ENCODE results near the gene CDRT4. TPM values are rescaled to one million over a fixed set of nuclear protein-coding genes. Genes with fewer than 3 reads are reported as not detected.

The CDRT4 gene
- total RNA-seq, 2 donors from 2014 or later, result 5.0 to 8.3 TPM

GRCh38 chr17:15464231-15464985 lies 3.0 kb downstream of the CDRT4 start:
- H3K27me3 Mint-ChIP-seq, result no peaks in the 10 kb centered on the region
- H3K36me3 Mint-ChIP-seq (ENCODE audit: low read depth), result no peaks in the 10 kb centered on the region
- H3K27ac Mint-ChIP-seq, result no peak overlapping the region
- H3K4me3 Mint-ChIP-seq, result no peak overlapping the region
- no peak for DNase-seq
- no peaks in the 10 kb centered on the region for H3K9me3 ChIP-seq (ENCODE audit: control insufficient read depth, low read length, poor library complexity, severe bottlenecking)
- ATAC-seq, result no peak
- no peaks in the 10 kb centered on the region for H3K4me1 Mint-ChIP-seq

GRCh38 chr17:15462976-15463772 lies 4.2 kb downstream of the CDRT4 start:
- no peak overlapping the region for H3K27ac Mint-ChIP-seq
- H3K4me3 Mint-ChIP-seq, result no peak overlapping the region
- ATAC-seq, result no peak
- H3K9me3 ChIP-seq (ENCODE audit: control insufficient read depth, low read length, poor library complexity, severe bottlenecking), result no peaks in the 10 kb centered on the region
- no peaks in the 10 kb centered on the region for H3K36me3 Mint-ChIP-seq (ENCODE audit: low read depth)
- DNase-seq, result no peak
- no peaks in the 10 kb centered on the region for H3K4me1 Mint-ChIP-seq
- H3K27me3 Mint-ChIP-seq, result no peaks in the 10 kb centered on the region

GRCh38 chr17:15457723-15458094 lies 9.7 kb downstream of the CDRT4 start:
- no peaks in the 10 kb centered on the region for H3K4me1 Mint-ChIP-seq
- H3K27me3 Mint-ChIP-seq, result no peaks in the 10 kb centered on the region
- ATAC-seq (no peak), DNase-seq (no peak)
- no peak overlapping the region for H3K27ac Mint-ChIP-seq
- H3K4me3 Mint-ChIP-seq, result no peak overlapping the region
- H3K36me3 Mint-ChIP-seq (ENCODE audit: low read depth), result peaks cover 4% of the 10 kb centered on the region
- H3K9me3 ChIP-seq (ENCODE audit: control insufficient read depth, low read length, poor library complexity, severe bottlenecking), result peaks cover 3% of the 10 kb centered on the region

DNA sequence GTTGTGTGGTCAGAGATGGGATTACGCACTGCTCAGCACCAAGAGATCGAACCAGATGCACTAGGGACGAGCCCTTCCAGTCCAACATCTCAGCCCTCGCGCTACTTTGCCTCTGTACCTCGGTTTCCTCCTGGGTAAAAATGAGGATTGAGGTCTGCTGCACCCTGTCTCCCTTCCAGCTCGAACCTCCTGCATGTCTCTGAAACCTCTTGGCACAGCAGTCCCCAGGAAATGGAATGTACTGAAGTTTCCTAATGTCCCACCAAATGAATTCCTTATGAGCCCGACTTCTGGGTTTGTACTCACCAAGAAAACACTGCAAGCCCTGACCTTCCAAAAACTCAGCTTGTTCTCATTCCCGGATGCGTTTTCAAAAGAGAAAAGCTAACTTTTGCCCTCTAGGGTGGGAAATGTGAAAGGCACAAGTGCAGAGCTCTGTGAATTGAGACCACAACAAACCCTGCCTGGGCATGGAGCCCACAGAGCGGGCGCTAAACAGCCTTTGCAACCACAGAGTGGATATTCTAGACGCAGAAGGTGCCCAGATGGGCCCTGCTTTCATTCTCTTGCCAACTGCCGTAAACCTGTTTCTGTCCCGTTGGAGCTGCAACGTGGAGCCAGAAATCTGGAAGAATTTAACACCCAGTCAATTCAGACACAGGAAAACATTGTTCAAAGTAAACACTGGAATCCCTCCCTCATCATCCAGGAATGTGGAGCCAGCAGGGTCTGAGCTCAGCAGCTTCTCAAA lies 10.3 kb downstream of the CDRT4 start:
- H3K4me1 Mint-ChIP-seq, result no peaks in the 10 kb centered on the region
- H3K4me3 Mint-ChIP-seq, result no peak overlapping the region
- H3K36me3 Mint-ChIP-seq (ENCODE audit: low read depth), result peaks cover 4% of the 10 kb centered on the region

GRCh38 chr17:15456496-15456895 lies 10.9 kb downstream of the CDRT4 start:
- ATAC-seq (no peak), DNase-seq (no peak)
- peaks cover 4% of the 10 kb centered on the region for H3K36me3 Mint-ChIP-seq (ENCODE audit: low read depth)
- no peaks in the 10 kb centered on the region for H3K4me1 Mint-ChIP-seq
- H3K4me3 Mint-ChIP-seq, result no peak overlapping the region
- no peaks in the 10 kb centered on the region for H3K27me3 Mint-ChIP-seq
- H3K9me3 ChIP-seq (ENCODE audit: control insufficient read depth, low read length, poor library complexity, severe bottlenecking), result peaks cover 3% of the 10 kb centered on the region
- no peak overlapping the region for H3K27ac Mint-ChIP-seq

More for the DNA sequence above, 10.3 kb downstream of the CDRT4 start:
- no peak for ATAC-seq
- Mint-ChIP-seq H3K27ac (no peak overlapping the region), H3K27me3 (no peaks in the 10 kb centered on the region)
- H3K9me3 ChIP-seq (ENCODE audit: control insufficient read depth, low read length, poor library complexity, severe bottlenecking), result peaks cover 3% of the 10 kb centered on the region
- DNase-seq, result no peak

DNA sequence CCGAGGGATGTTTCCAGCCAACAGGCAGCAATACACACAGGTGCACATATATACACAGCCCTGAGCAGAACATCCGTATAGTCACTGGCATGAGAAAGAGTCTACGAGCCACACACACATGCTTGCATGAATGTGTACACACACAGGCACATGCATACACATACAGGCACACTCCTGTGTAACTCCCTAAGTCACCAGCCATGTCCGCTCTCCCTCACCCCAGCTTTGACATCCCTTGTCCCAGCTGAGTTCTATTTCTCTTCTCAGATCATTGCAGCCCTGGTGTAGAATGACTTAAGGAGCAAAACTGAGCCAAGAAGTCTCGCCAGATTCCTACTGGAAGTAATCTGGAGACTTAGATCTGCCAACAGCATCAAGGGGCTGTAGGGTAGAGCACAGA lies 13.1 kb downstream of the CDRT4 start:
- peaks cover 3% of the 10 kb centered on the region for H3K9me3 ChIP-seq (ENCODE audit: control insufficient read depth, low read length, poor library complexity, severe bottlenecking)
- no peak for DNase-seq
- H3K36me3 Mint-ChIP-seq (ENCODE audit: low read depth), result peaks cover 4% of the 10 kb centered on the region
- H3K4me3 Mint-ChIP-seq, result no peak overlapping the region
- no peak overlapping the region for H3K27ac Mint-ChIP-seq
- ATAC-seq, result no peak
- no peaks in the 10 kb centered on the region for H3K27me3 Mint-ChIP-seq
- H3K4me1 Mint-ChIP-seq, result no peaks in the 10 kb centered on the region

DNA sequence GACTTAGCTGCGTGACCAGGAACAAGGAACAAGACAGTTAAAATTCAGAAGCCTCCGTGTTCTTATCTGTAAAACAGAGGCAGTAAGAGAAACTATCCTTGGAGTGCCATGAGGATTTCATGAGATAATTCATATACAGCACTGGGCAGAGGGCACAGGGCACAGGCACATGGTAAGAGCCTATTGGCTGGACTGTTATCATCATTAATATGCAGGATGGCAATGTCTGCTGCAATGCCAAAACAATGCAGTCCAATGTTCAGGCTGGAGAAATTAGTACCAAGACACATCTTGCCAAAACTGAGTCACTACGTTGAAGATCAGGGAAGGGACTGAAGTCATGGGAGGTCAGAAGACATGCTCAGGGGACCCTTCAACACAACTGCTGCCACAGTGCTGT lies 13.6 kb downstream of the CDRT4 start:
- H3K36me3 Mint-ChIP-seq (ENCODE audit: low read depth), result peaks cover 4% of the 10 kb centered on the region
- H3K27me3 Mint-ChIP-seq, result no peaks in the 10 kb centered on the region
- no peak overlapping the region for H3K27ac Mint-ChIP-seq
- no peaks in the 10 kb centered on the region for H3K4me1 Mint-ChIP-seq
- DNase-seq, result no peak
- H3K9me3 ChIP-seq (ENCODE audit: control insufficient read depth, low read length, poor library complexity, severe bottlenecking), result peaks cover 3% of the 10 kb centered on the region
- ATAC-seq, result no peak
- H3K4me3 Mint-ChIP-seq, result no peak overlapping the region

DNA sequence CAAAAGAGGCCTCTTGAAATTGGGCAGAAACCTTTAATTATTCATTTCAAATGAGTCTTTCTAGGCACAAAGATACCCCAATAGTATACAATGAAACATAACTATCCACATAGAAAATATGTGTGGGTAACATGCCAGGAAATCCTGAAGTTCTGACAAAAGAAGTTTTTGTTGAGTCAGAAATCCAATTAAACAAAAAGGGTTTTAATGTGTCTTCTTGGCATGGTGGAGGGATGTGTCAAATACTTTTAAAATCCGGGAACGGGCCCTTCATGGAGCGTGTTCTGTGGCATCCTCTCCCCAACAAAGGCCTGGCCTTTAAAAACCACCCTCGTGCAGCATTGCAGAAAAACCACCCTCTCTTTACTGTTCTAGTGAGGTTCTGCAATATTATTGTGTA lies 14.2 kb downstream of the CDRT4 start:
- DNase-seq (no peak), ATAC-seq (no peak)
- H3K9me3 ChIP-seq (ENCODE audit: control insufficient read depth, low read length, poor library complexity, severe bottlenecking), result peaks cover 3% of the 10 kb centered on the region
- Mint-ChIP-seq H3K27ac (no peak overlapping the region), H3K4me3 (no peak overlapping the region), H3K36me3 (ENCODE audit: low read depth) (peaks cover 4% of the 10 kb centered on the region), H3K27me3 (no peaks in the 10 kb centered on the region), H3K4me1 (no peaks in the 10 kb centered on the region)

DNA sequence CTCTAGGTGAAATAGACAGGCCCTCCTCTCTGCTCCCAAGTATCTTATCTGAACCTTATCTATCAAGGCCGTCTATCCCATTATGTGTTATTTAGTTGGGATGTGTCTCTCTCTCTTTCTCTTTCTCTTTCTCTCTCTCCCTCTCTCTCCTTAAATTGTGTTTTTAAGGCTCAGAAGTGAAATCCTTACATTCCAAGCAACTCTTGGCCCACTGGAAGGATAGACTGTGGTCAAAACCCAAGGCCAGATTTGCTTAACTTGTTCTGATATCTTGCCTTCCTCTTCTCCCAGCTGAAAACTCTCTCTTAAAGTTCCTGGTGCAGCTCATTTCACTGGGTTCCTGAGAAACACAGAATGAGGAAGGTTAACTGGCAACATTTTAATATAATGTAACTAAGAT lies 14.7 kb downstream of the CDRT4 start:
- H3K9me3 ChIP-seq (ENCODE audit: control insufficient read depth, low read length, poor library complexity, severe bottlenecking), result peaks cover 3% of the 10 kb centered on the region
- Mint-ChIP-seq H3K4me3 (no peak overlapping the region), H3K36me3 (ENCODE audit: low read depth) (peaks cover 4% of the 10 kb centered on the region), H3K27me3 (no peaks in the 10 kb centered on the region), H3K4me1 (no peaks in the 10 kb centered on the region), H3K27ac (no peak overlapping the region)
- ATAC-seq, result no peak
- DNase-seq, result no peak

- ATAC-seq (no peak), DNase-seq (no peak)
- H3K36me3 Mint-ChIP-seq (ENCODE audit: low read depth), result peaks cover 2% of the 10 kb centered on the region
- no peak overlapping the region for H3K4me3 Mint-ChIP-seq
- no peaks in the 10 kb centered on the region for H3K9me3 ChIP-seq (ENCODE audit: control insufficient read depth, low read length, poor library complexity, severe bottlenecking)
- H3K4me1 Mint-ChIP-seq, result no peaks in the 10 kb centered on the region
- no peaks in the 10 kb centered on the region for H3K27me3 Mint-ChIP-seq
- H3K27ac Mint-ChIP-seq, result no peak overlapping the region
These were observed 15.7 kb downstream of the CDRT4 start for GRCh38 chr17:15451680-15452079.

- no peaks in the 10 kb centered on the region for H3K27me3 Mint-ChIP-seq
- ATAC-seq (no peak), DNase-seq (no peak)
- H3K4me1 Mint-ChIP-seq, result peaks cover 8% of the 10 kb centered on the region
- no peak overlapping the region for H3K27ac Mint-ChIP-seq
- H3K9me3 ChIP-seq (ENCODE audit: control insufficient read depth, low read length, poor library complexity, severe bottlenecking), result no peaks in the 10 kb centered on the region
- no peak overlapping the region for H3K4me3 Mint-ChIP-seq
- H3K36me3 Mint-ChIP-seq (ENCODE audit: low read depth), result no peaks in the 10 kb centered on the region
These were observed 18.9 kb downstream of the CDRT4 start for GRCh38 chr17:15448580-15448956.

DNA sequence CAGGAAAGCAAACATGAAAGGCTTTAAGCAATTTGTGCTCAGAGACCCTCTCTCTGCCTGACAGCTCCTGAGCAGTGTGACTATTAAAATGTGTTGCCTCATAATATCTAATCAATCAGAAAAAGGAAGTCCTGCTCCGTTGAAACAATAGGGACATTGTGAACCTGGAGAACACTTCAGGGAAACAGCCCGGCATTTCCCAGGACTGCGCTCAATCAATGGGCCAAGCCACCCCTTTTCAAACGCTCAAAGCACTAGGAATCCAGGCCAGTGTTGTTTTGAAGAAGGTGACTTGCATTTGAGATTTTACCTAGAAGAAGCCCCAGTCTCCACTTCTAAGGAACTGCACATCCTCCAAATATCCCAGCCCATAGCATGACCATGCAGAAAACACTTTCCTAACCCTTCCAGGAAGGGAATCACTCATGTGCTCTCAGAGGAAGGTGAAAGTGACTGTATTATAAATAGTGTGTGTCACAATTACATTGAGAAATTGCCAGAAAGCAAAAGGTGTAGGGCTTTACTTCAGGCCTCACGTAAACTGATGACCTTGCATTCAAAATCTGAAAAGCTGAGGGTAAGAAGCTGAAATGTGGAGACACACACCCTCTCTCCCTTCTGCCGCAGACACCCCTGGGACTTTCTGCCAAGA lies 19.4 kb downstream of the CDRT4 start:
- no peak for DNase-seq
- H3K27ac Mint-ChIP-seq, result no peak overlapping the region

GRCh38 chr17:15446036-15446435 lies 21.4 kb downstream of the CDRT4 start:
- Mint-ChIP-seq H3K4me1 (peaks cover 8% of the 10 kb centered on the region), H3K36me3 (ENCODE audit: low read depth) (no peaks in the 10 kb centered on the region), H3K4me3 (no peak overlapping the region), H3K27ac (no peak overlapping the region), H3K27me3 (no peaks in the 10 kb centered on the region)
- no peak for DNase-seq
- H3K9me3 ChIP-seq (ENCODE audit: control insufficient read depth, low read length, poor library complexity, severe bottlenecking), result no peaks in the 10 kb centered on the region
- no peak for ATAC-seq

More for the DNA sequence above, 19.4 kb downstream of the CDRT4 start:
- H3K9me3 ChIP-seq (ENCODE audit: control insufficient read depth, low read length, poor library complexity, severe bottlenecking), result no peaks in the 10 kb centered on the region
- ATAC-seq, result no peak
- H3K36me3 Mint-ChIP-seq (ENCODE audit: low read depth), result no peaks in the 10 kb centered on the region
- no peaks in the 10 kb centered on the region for H3K27me3 Mint-ChIP-seq
- peaks cover 8% of the 10 kb centered on the region for H3K4me1 Mint-ChIP-seq
- no peak overlapping the region for H3K4me3 Mint-ChIP-seq
